Esophagus squamous epithelium (tissue), 5 donors: ENCODE data around the gene LIMK2. TPM values are rescaled to one million over a fixed set of nuclear protein-coding genes. Genes with fewer than 3 reads are reported as not detected.
A peak's percentile ranks its signal among the peaks of the same experiment; 100 is the strongest.
"Not testable (repeated sequence)": the region's sequence is repeated elsewhere in the genome, so short reads cannot be mapped to it uniquely, and the experiment has no call there.

ENCODE experiments used
- DNase-seq: peaks from one replicate; lab custom pipeline; 2025; lab: John Stamatoyannopoulos, UW
- H3K27ac ChIP-seq, 4 donors: fragments of 200-600 bp; sonication (generic); one replicate each; pipeline ENCODE4 v1.5.1; 2016 to 2019; ENCODE audit warnings: mild to moderate bottlenecking in 1 of 4
- H3K27me3 ChIP-seq, 4 donors: fragments of 200-600 bp; sonication (generic); 1 replicate in 3 of 4; 2 replicates in 1 of 4; pipeline versions ENCODE4 v1.5.1 to v1.6.0; 2017 to 2021; ENCODE audit warnings: antibody characterized with exemption in 1 of 4
- H3K36me3 ChIP-seq, 3 donors: fragments of 200-600 bp; sonication (generic); one replicate each; pipeline ENCODE4 v1.5.1; 2016 to 2019
- H3K4me1 ChIP-seq, 3 donors: fragments of 200-600 bp; sonication (generic); one replicate each; pipeline ENCODE4 v1.5.1; 2017 to 2019
- H3K4me3 ChIP-seq, 4 donors: fragments of 200-600 bp; sonication (generic); 1 replicate in 3 of 4; 2 replicates in 1 of 4; pipeline ENCODE4 v1.5.1; 2016 to 2019; ENCODE audit warnings: mild to moderate bottlenecking in 2 of 4, moderate library complexity in 1 of 4
- H3K9me3 ChIP-seq, 3 donors: fragments of 200-600 bp; sonication (generic); one replicate each; pipeline ENCODE4 v1.5.1; 2016 to 2019
- CTCF ChIP-seq, 6 experiments: fragments of 450-650 bp in 4 of 6; fragments of 200-600 bp in 2 of 6; sonication (generic) in 2 of 6; IDR thresholded peaks; one replicate each; pipeline ENCODE4 v1.5.1; 2016 to 2019; ENCODE audit warnings: antibody characterized with exemption in 6 of 6, mild to moderate bottlenecking in 4 of 6, moderate library complexity in 4 of 6
- POLR2A ChIP-seq, 4 donors: fragments of 450-650 bp; IDR thresholded peaks; one replicate each; pipeline ENCODE4 v1.6.1; 2017; ENCODE audit warnings: antibody characterized with exemption in 4 of 4, mild to moderate bottlenecking in 4 of 4, moderate library complexity in 3 of 4
- WGBS, 2 donors: methylation state at CpG; one replicate each; pipeline ENCODE4 v1.1.5; 2018; 5-methylcytosine and 5-hydroxymethylcytosine counted together
- intact Hi-C: fragments of 100-400 bp; cut with DNase I; formaldehyde crosslinking; loops from one replicate; pipeline ENCODE4 v1.15.0; 2022
- total RNA-seq, 4 donors: library from RNA; depleted of rRNA; stranded (reverse); fragments of >200 nt; gene quantifications; one replicate each; pipeline ENCODE4 v1.1.0, GENCODE V29; 2016
- donor health status: DM: yes; HTN: yes; CAD: no.

LIMK2 gene
- total RNA-seq, 4 donors from 2014 or later, result 61.8 to 134 (median 109) TPM

DNA sequence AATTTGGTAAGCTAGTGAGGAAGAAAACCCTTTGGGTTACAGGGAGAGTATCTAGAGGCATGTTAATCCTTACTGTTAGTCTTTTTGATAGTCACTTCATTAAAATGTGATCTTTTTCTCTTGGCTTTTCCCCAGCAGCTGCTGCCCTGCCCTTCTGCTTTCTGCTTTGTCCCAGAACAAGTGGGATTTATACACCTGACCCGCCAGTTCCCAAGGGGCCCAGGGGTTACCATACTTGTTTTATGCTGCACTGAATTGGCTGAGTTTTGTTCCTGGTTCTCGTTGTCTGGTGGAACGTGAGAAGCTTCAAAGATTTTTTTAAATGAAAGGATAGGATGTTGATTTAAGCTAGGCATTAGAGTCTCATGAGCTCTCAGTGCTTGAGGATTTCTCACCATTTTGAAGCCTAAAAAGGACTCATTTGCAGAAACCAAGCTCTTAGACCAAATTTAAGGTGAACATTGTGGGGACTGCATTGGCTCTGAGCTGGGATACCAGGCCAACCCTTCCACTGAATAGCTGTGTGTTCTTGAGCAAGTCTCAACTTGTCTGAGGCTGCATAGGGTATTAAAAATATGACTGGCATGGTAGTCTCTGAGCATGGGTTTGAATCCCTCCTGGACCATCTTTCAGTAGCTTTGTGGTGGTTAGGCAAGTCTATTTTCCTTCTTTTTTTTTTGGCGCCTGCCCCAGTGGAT lies 6.6 kb downstream of the LIMK2 start:
- TF ChIP-seq POLR2A (IDR thresholded peaks at IDR 0.05) (no peak), CTCF (IDR thresholded peaks at IDR 0.05) (no peak)
- no peaks in the 10 kb centered on the region for H3K9me3 ChIP-seq
- intact Hi-C loops, result no loop called here
- H3K27me3 ChIP-seq, result no peaks in the 10 kb centered on the region
- WGBS, 2 donors, result 41 to 72% methylated on average over 2 to 4 of the region's 4 CpGs
- no peak overlapping the region for H3K4me3 ChIP-seq
- peaks cover 19 to 59% (median 25%) of the 10 kb centered on the region in 3 donors for H3K4me1 ChIP-seq
- DNase-seq, result no peak
- peak overlapping the region; percentile 60 to 85 (median 82) for H3K27ac ChIP-seq
- no peaks in the 10 kb centered on the region for H3K36me3 ChIP-seq

- intact Hi-C loops, result no loop called here
- H3K9me3 ChIP-seq, result no peaks in the 10 kb centered on the region
- DNase-seq, result no peak
- no peak overlapping the region for H3K27ac ChIP-seq
- peaks cover 22 to 55% (median 25%) of the 10 kb centered on the region in 3 donors for H3K4me1 ChIP-seq
- WGBS, 2 donors, result 92 to 100% methylated on average over 4 of the region's 4 CpGs
- H3K4me3 ChIP-seq, result no peak overlapping the region
- H3K36me3 ChIP-seq, result peaks cover 0 to 8% (median 0%) of the 10 kb centered on the region in 3 donors
- no peak for TF ChIP-seq CTCF (IDR thresholded peaks at IDR 0.05)
- TF ChIP-seq POLR2A (IDR thresholded peaks at IDR 0.05), result no peak
- H3K27me3 ChIP-seq, result no peaks in the 10 kb centered on the region
These were observed 9.0 kb downstream of the LIMK2 start for GRCh38 chr22:31221084-31221483.

DNA sequence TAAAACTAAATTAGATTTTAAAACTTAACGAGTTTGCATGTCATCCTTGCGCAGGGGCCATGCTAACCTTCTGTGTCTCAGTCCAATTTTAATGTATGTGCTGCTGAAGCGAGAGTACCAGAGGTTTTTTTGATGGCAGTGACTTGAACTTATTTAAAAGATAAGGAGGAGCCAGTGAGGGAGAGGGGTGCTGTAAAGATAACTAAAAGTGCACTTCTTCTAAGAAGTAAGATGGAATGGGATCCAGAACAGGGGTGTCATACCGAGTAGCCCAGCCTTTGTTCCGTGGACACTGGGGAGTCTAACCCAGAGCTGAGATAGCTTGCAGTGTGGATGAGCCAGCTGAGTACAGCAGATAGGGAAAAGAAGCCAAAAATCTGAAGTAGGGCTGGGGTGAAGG lies 10.6 kb downstream of the LIMK2 start:
- no peak for TF ChIP-seq CTCF (IDR thresholded peaks at IDR 0.05)
- TF ChIP-seq POLR2A (IDR thresholded peaks at IDR 0.05), result no peak
- no peak for DNase-seq
- peaks cover 16 to 46% (median 16%) of the 10 kb centered on the region in 3 donors for H3K4me1 ChIP-seq
- no peak overlapping the region for H3K27ac ChIP-seq
- intact Hi-C loops, result no loop called here
- no peaks in the 10 kb centered on the region for H3K9me3 ChIP-seq
- 88 to 91% methylated on average over 5 of the region's 5 CpGs for WGBS, 2 donors
- H3K4me3 ChIP-seq, result no peak overlapping the region
- H3K36me3 ChIP-seq, result peaks cover 0 to 18% (median 4%) of the 10 kb centered on the region in 3 donors
- H3K27me3 ChIP-seq, result no peaks in the 10 kb centered on the region

DNA sequence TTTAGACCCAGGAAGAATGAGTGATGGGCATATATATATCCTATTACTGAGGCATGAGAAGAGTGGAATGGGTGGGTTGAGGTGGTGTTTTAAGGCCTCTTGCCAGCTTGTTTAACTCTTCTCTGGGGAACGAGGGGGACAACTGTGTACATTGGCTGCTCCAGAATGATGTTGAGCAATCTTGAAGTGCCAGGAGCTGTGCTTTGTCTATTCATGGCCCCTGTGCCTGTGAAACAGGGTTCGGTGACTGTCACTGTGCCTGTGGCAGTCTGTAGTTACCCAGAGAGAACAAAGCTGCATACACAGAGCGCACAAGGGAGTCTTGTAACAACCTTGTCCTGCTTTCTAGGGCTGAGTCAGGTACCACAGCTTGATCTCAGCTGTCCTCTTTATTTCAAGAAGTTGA lies 11.7 kb downstream of the LIMK2 start:
- H3K36me3 ChIP-seq, result peaks cover 0 to 25% (median 4%) of the 10 kb centered on the region in 3 donors
- 50 to 56% methylated on average over 2 of the region's 3 CpGs for WGBS, 2 donors
- peak overlapping the region in 1 of 4 donors; percentile 4 for H3K27ac ChIP-seq
- TF ChIP-seq CTCF (IDR thresholded peaks at IDR 0.05) (no peak), POLR2A (IDR thresholded peaks at IDR 0.05) (no peak)
- H3K4me3 ChIP-seq, result no peak overlapping the region
- intact Hi-C loops, result no loop called here
- H3K27me3 ChIP-seq, result no peaks in the 10 kb centered on the region
- DNase-seq, result no peak
- peaks cover 7 to 39% (median 9%) of the 10 kb centered on the region in 3 donors for H3K4me1 ChIP-seq
- no peaks in the 10 kb centered on the region for H3K9me3 ChIP-seq

GRCh38 chr22:31224691-31225090 lies 12.6 kb downstream of the LIMK2 start:
- Histone ChIP-seq H3K4me1 (peaks cover 0 to 39% (median 10%) of the 10 kb centered on the region in 3 donors), H3K36me3 (peaks cover 0 to 25% (median 4%) of the 10 kb centered on the region in 3 donors)
- H3K9me3 ChIP-seq, H3K27me3 ChIP-seq, H3K4me3 ChIP-seq, H3K27ac ChIP-seq, DNase-seq, intact Hi-C loops: not testable (repeated sequence)
- WGBS, 2 donors, result 92 to 100% methylated on average over 4 of the region's 4 CpGs
